ENCODE results near the gene CTU2. TPM values are rescaled to one million over a fixed set of nuclear protein-coding genes. Genes with fewer than 3 reads are reported as not detected.

CTU2 gene
- total RNA-seq, 2 donors from 2014 or later: 5.7 to 10.2 TPM

DNA sequence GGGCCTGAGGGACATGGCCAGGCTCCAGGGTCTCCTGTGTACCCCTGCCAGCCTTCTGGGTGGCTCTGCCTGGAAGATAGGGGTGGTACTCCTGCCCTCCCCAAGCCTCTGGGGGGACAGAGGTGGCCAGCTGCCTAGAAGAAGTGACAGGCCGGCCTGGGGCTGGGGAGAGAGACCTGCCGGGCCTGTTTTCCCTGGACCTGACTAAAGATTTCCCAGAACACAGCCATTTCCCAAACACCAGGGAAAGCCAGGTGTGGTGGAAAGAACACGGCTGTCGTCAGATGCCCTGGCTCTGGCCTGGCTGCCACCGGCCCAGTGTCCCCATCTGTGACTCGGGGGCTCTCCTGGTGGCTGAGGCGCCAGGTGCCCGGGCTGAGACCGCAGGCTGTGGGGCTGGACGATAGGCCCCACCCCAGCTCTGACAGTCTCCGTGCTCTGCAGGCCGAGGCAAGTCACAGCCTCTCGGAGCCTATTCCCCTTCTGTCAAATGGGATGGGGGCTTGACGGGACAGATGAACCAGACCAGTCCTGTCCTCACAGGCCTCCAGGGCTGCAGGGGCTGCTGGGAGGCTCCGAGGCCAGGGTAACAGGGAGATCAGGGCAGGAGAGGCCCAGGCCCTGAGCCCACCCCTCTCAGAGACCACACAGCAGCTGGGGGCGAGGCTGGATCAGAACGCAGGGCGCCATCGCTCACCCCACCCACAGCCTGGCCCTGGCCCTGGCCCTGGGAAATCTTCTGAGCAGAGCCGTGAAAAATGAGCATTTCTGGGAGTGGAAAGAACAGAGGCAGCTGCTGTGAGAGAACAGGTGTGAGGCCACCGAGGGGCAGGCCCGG, 33.1 kb downstream of the CTU2 start:
- Histone ChIP-seq H3K9me3 (no peaks in the 10 kb centered on the region), H3K27me3 (no peaks in the 10 kb centered on the region), H3K36me3 (replicated peaks in 1 of 2; ENCODE audit: insufficient read depth in 1 of 2, low read depth in 2 of 2) (peaks cover 0 to 2% of the 10 kb centered on the region in 2 donors), H3K27ac (no peak overlapping the region), H3K4me3 (no peak overlapping the region), H3K4me1 (peaks cover 16% of the 10 kb centered on the region)
- WGBS, 2 donors: 84 to 85% methylated on average over 15 to 22 of the region's 22 CpGs
- intact Hi-C loops (cut with DNase I): loop anchor here (5.0 kb wide), 1 partner anchor 423 kb away; no protein-coding TSS in a partner anchor
- DNase-seq: no peak
- ATAC-seq: no peak
- TF ChIP-seq POLR2A (IDR thresholded peaks at IDR 0.05) (no peak), CTCF (IDR thresholded peaks at IDR 0.05) (no peak)

DNA sequence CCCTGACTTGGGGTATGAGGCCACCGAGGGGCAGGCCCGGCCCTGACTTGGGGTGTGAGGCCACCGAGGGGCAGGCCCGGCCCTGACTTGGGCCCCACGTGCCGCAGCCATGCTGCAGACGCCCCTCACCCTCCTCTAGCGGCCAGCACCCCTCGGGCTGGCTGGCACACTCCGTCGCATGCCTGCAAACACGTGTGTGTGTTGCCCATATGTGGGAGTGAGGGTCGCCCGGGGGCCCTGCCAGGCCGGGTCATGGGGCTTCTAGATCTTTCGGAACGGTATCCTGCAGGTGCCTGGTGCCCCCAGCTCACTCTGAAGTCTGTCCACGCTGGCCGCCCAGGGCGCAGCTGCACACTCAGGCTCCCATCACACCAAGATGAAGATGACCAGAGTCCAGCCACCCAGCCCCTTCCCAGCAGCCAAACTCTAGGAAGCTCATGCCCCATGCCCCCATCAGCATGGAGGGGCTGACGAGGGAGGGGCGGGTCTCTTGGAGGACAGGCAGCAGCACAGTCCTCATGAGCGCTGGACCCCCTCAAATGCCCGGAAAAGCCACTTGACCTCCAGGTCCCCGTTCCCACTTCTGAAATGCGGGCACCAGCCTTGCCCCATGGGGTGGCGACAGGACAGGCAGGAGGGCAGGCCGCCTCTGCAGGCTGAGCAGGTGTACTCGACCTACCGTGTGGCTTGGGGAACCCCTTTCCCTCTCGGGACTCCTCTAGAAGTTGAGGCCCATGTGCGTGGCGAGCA, 33.8 kb downstream of the CTU2 start:
- peaks cover 19% of the 10 kb centered on the region for H3K4me1 ChIP-seq
- intact Hi-C loops (cut with DNase I): loop anchor here (5.0 kb wide), 2 partner anchors 37 to 422 kb away; no protein-coding TSS in a partner anchor
- DNase-seq: no peak
- TF ChIP-seq POLR2A (IDR thresholded peaks at IDR 0.05): no peak
- no peak for TF ChIP-seq CTCF (IDR thresholded peaks at IDR 0.05)
- 72 to 82% methylated on average over 25 to 33 of the region's 33 CpGs for WGBS, 2 donors
- H3K36me3 ChIP-seq (replicated peaks in 1 of 2; ENCODE audit: insufficient read depth in 1 of 2, low read depth in 2 of 2): no peaks in the 10 kb centered on the region
- H3K27ac ChIP-seq: no peak overlapping the region
- no peak for ATAC-seq
- H3K27me3 ChIP-seq: no peaks in the 10 kb centered on the region
- no peak overlapping the region for H3K4me3 ChIP-seq
- no peaks in the 10 kb centered on the region for H3K9me3 ChIP-seq

- no peaks in the 10 kb centered on the region for H3K36me3 ChIP-seq (replicated peaks in 1 of 2; ENCODE audit: insufficient read depth in 1 of 2, low read depth in 2 of 2)
- TF ChIP-seq CTCF (IDR thresholded peaks at IDR 0.05) (no peak), POLR2A (IDR thresholded peaks at IDR 0.05) (no peak)
- 82 to 88% methylated on average over 6 to 12 of the region's 12 CpGs for WGBS, 2 donors
- no peak overlapping the region for H3K4me3 ChIP-seq
- H3K27ac ChIP-seq: no peak overlapping the region
- DNase-seq: no peak
- H3K9me3 ChIP-seq: no peaks in the 10 kb centered on the region
- intact Hi-C loops (cut with DNase I): loop anchor here (5.0 kb wide), 1 partner anchor 37 kb away; no protein-coding TSS in a partner anchor
- H3K27me3 ChIP-seq: no peaks in the 10 kb centered on the region
- ATAC-seq: no peak
- H3K4me1 ChIP-seq: peaks cover 19% of the 10 kb centered on the region
Measured at GRCh38 chr16:88740727-88741055, 34.4 kb downstream of the CTU2 start.

DNA sequence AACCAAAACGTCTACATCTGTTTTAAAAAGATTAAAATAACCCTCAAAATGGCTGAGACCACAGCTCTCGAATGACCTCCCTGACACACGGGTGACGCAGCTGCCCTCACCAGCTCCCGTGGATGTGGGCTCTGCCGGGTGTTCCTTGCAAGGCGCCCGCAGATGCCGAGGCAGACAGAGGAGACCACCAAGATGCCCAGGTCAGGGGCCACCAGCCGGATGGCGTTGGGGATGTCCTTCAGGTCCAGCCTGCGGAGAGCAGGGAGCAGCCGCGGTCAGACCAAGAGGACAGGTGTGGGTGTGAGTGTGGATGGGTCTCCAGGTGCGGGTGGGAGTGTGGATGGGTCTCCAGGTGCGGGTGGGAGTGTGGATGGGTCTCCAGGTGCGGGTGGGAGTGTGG, 35.1 kb downstream of the CTU2 start:
- TF ChIP-seq POLR2A (IDR thresholded peaks at IDR 0.05): no peak
- TF ChIP-seq CTCF (IDR thresholded peaks at IDR 0.05): no peak
- Histone ChIP-seq H3K4me1 (peaks cover 19% of the 10 kb centered on the region), H3K27ac (no peak overlapping the region), H3K36me3 (replicated peaks in 1 of 2; ENCODE audit: insufficient read depth in 1 of 2, low read depth in 2 of 2) (no peaks in the 10 kb centered on the region), H3K27me3 (no peaks in the 10 kb centered on the region), H3K9me3 (no peaks in the 10 kb centered on the region), H3K4me3 (no peak overlapping the region)
- 83 to 87% methylated on average over 16 to 17 of the region's 17 CpGs for WGBS, 2 donors
- ATAC-seq (no peak), DNase-seq (no peak)
- intact Hi-C loops (cut with DNase I): loop anchor here (5.0 kb wide), 1 partner anchor 36 kb away; no protein-coding TSS in a partner anchor
